DOHH2 (cell line): Measurements from ENCODE around the gene TRPC3.

Experiments used
- H3F3A ChIP-seq: fragments of 200-600 bp; sonication (generic), shearing (Covaris generic); 2 replicates; pipeline ENCODE4 v1.6.0; 2016; ENCODE audit warnings: antibody characterized with exemption, mild to moderate bottlenecking; ENCODE audit not compliant: control insufficient read depth, insufficient read depth
- H3K27ac ChIP-seq: fragments of 200-600 bp; sonication (generic); 2 replicates; pipeline ENCODE4 v1.5.1; 2014; ENCODE audit warnings: low read depth, mild to moderate bottlenecking, low read length, moderate library complexity
- H3K27me3 ChIP-seq: fragments of 200-600 bp; sonication (generic); 2 replicates; pipeline ENCODE4 v1.6.1; 2014; ENCODE audit warnings: mild to moderate bottlenecking, low read length, mixed read lengths; ENCODE audit not compliant: control insufficient read depth
- H3K36me3 ChIP-seq: fragments of 200-600 bp; sonication (generic); 2 replicates; pipeline ENCODE4 v1.6.1; 2014; ENCODE audit warnings: mild to moderate bottlenecking, low read length, moderate library complexity, mixed read lengths; ENCODE audit not compliant: control insufficient read depth
- H3K4me1 ChIP-seq: fragments of 200-600 bp; sonication (generic); 2 replicates; pipeline ENCODE4 v1.6.1; 2014; ENCODE audit warnings: mild to moderate bottlenecking, low read length, mixed read lengths; ENCODE audit not compliant: control insufficient read depth
- H3K4me2 ChIP-seq: fragments of 200-600 bp; sonication (generic); 2 replicates; pipeline ENCODE4 v1.6.0; 2014; ENCODE audit warnings: mild to moderate bottlenecking, low read length, moderate library complexity
- H3K4me3 ChIP-seq: fragments of 200-600 bp; sonication (generic); 2 replicates; pipeline ENCODE4 v1.5.1; 2014; ENCODE audit warnings: mild to moderate bottlenecking, low read length, mixed read lengths
- H3K79me2 ChIP-seq: fragments of 200-600 bp; sonication (generic); 2 replicates; pipeline ENCODE4 v1.6.1; 2014; ENCODE audit warnings: mild to moderate bottlenecking, low read length, mixed read lengths; ENCODE audit not compliant: control insufficient read depth
- H3K9me2 ChIP-seq: fragments of 200-600 bp; sonication (generic); replicated peaks from 2 replicates; pipeline ENCODE4 v1.6.1; 2014; ENCODE audit warnings: mild to moderate bottlenecking, low read length, mixed read lengths; ENCODE audit not compliant: control insufficient read depth
- H3K9me3 ChIP-seq: fragments of 200-600 bp; sonication (generic); 2 replicates; pipeline ENCODE4 v1.6.1; 2014; ENCODE audit warnings: antibody characterized with exemption, low read length, mixed read lengths; ENCODE audit not compliant: control insufficient read depth, insufficient read depth
- H4K20me1 ChIP-seq: fragments of 200-600 bp; sonication (generic); 2 replicates; pipeline ENCODE4 v1.6.0; 2014; ENCODE audit warnings: low read depth, mild to moderate bottlenecking, antibody characterized with exemption, low read length, moderate library complexity; ENCODE audit not compliant: control insufficient read depth, insufficient read depth
- CTCF ChIP-seq: fragments of 200-600 bp; sonication (generic); IDR thresholded peaks from one replicate; pipeline ENCODE4 v1.5.1; 2014; ENCODE audit warnings: antibody characterized with exemption, mild to moderate bottlenecking, low read depth, low read length; ENCODE audit not compliant: poor library complexity, severe bottlenecking
- EZH2phosphoT487 ChIP-seq: fragments of 200-600 bp; sonication (generic); IDR thresholded peaks from 2 replicates; pipeline ENCODE4 v1.6.1; 2017; ENCODE audit warnings: borderline replicate concordance, mild to moderate bottlenecking, antibody characterized with exemption, low read length, moderate library complexity, mixed read lengths

The TRPC3 gene

GRCh38 chr4:121995790-121996537 lies 44.1 kb upstream of the TRPC3 start:
- no peaks in the 10 kb centered on the region for H3K9me3 ChIP-seq
- peaks cover 9% of the 10 kb centered on the region for H3K27me3 ChIP-seq
- H3K9me2 ChIP-seq: no peaks in the 10 kb centered on the region
- no peak overlapping the region for H3K4me3 ChIP-seq
- H3K79me2 ChIP-seq: no peaks in the 10 kb centered on the region
- H3K4me1 ChIP-seq: no peaks in the 10 kb centered on the region
- H3K36me3 ChIP-seq: no peaks in the 10 kb centered on the region
- H3F3A ChIP-seq: no peaks in the 10 kb centered on the region
- H4K20me1 ChIP-seq: no peaks in the 10 kb centered on the region
- TF ChIP-seq EZH2phosphoT487 (no peak), CTCF (no peak)
- H3K4me2 ChIP-seq: no peak overlapping the region
- no peak overlapping the region for H3K27ac ChIP-seq

DNA sequence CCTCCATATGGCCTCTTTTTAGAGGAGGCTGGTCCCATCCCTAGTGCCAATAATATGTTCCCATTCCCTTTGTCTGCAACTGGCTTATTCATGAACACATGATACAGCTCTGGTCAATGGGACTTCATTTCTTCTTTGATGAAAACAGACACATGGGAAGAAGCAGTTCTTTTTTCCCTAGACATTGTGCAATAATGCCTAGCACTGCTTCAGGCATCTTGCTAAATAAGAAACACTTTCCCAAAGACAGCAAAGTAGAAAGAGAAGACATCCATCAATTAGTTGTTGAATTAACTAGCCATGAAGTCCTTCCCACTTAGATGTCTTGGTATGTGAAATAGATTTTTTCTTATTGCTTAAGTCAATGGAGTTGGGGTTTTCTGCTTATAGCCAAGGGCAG lies 40.1 kb upstream of the TRPC3 start:
- no peaks in the 10 kb centered on the region for H3K79me2 ChIP-seq
- H3K4me3 ChIP-seq: no peak overlapping the region
- H3K27ac ChIP-seq: no peak overlapping the region
- no peaks in the 10 kb centered on the region for H3K4me1 ChIP-seq
- TF ChIP-seq EZH2phosphoT487 (no peak), CTCF (no peak)
- no peak overlapping the region for H3K4me2 ChIP-seq
- no peaks in the 10 kb centered on the region for H3K36me3 ChIP-seq
- no peaks in the 10 kb centered on the region for H3F3A ChIP-seq
- H3K9me3 ChIP-seq: no peaks in the 10 kb centered on the region
- peaks cover 9% of the 10 kb centered on the region for H3K27me3 ChIP-seq
- H3K9me2 ChIP-seq: no peaks in the 10 kb centered on the region
- no peaks in the 10 kb centered on the region for H4K20me1 ChIP-seq

- no peak overlapping the region for H3K4me2 ChIP-seq
- no peaks in the 10 kb centered on the region for H3K4me1 ChIP-seq
- H3K27me3 ChIP-seq: 0 out of 2 replicates have a peak, but pooled peaks cover 2% of the 10 kb centered on the region
- H3K79me2 ChIP-seq: no peaks in the 10 kb centered on the region
- H4K20me1 ChIP-seq: no peaks in the 10 kb centered on the region
- H3F3A ChIP-seq: no peaks in the 10 kb centered on the region
- no peaks in the 10 kb centered on the region for H3K36me3 ChIP-seq
- no peak overlapping the region for H3K27ac ChIP-seq
- TF ChIP-seq EZH2phosphoT487: no peak
- no peaks in the 10 kb centered on the region for H3K9me3 ChIP-seq
- H3K4me3 ChIP-seq: no peak overlapping the region
- no peaks in the 10 kb centered on the region for H3K9me2 ChIP-seq
Observed at GRCh38 chr4:121990489-121990888, 38.6 kb upstream of the TRPC3 start.

DNA sequence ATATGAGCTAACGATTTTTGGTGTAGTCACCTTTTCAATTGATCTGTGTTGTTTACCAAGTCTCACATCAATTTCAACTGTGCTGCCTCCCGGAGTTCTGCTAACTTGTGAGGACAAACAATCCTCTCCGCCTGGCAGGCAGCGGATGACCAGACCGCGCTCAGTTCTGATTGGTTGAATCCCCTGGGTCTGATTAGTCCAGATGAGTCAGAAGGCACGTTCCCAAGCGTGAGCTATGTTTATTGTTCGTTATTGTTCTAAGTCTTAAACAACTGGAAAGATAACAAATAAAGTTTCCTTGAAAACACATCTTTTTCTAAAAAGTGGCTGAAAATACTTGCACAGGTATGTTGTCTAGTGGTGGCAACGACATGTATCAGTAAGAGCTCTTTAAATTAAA lies 37.9 kb upstream of the TRPC3 start:
- H3K27ac ChIP-seq: no peak overlapping the region
- no peaks in the 10 kb centered on the region for H3K36me3 ChIP-seq
- H3K9me3 ChIP-seq: no peaks in the 10 kb centered on the region
- H3K4me3 ChIP-seq: no peak overlapping the region
- H3K79me2 ChIP-seq: no peaks in the 10 kb centered on the region
- H3K4me2 ChIP-seq: no peak overlapping the region
- H3K9me2 ChIP-seq: no peaks in the 10 kb centered on the region
- H3K27me3 ChIP-seq: no peaks in the 10 kb centered on the region
- no peaks in the 10 kb centered on the region for H4K20me1 ChIP-seq
- TF ChIP-seq EZH2phosphoT487 (no peak), CTCF (no peak)
- H3K4me1 ChIP-seq: no peaks in the 10 kb centered on the region
- H3F3A ChIP-seq: no peaks in the 10 kb centered on the region
